ENCODE measurements around the gene SIPA1. TPM values are rescaled to one million over a fixed set of nuclear protein-coding genes. Genes with fewer than 3 reads are reported as not detected.

The SIPA1 gene
- total RNA-seq, 1 experiment from 2014 or later: 86.9 TPM

GRCh38 chr11:65607614-65608426 is 30.1 kb upstream of the SIPA1 start:
- ChIA-PET CTCF (interaction anchor here (1.1 kb wide), 1 partner anchor 14 kb away, joined by 3 read pairs; no protein-coding TSS in a partner anchor), POLR2A (interaction anchor here (0.6 kb wide), 1 partner anchor 100 kb away, joined by 11 read pairs; no protein-coding TSS in a partner anchor)
- in situ Hi-C loops (cut with HindIII; ENCODE audit: low pct_unique_long_range_greater_than_20kb, low sequenced_read_pairs) (no loop called here), intact Hi-C loops (cut with micrococcal nuclease; ENCODE audit: unreplicated experiment) (no loop called here)
- Histone ChIP-seq H3K9me3 (ENCODE audit: control insufficient read depth, insufficient read depth, low read depth, low read length) (no peaks in the 10 kb centered on the region), H3K27me3 (ENCODE audit: control insufficient read depth, insufficient read depth, low read length) (no peaks in the 10 kb centered on the region), H3K36me3 (ENCODE audit: control insufficient read depth, insufficient read depth, low read length) (peaks cover 11% of the 10 kb centered on the region; the same call in 1 of the 2 replicates), H3K27ac (ENCODE audit: low read length) (no peak overlapping the region), H3K4me1 (ENCODE audit: control insufficient read depth, insufficient read depth, low read length) (peaks cover 28% of the 10 kb centered on the region), H3K4me3 (ENCODE audit: low read depth in 2 of 2, low read length in 2 of 2) (no peak overlapping the region)
- no TSS peak for BruUV-seq (replicated peaks)
- no peak for DNase-seq (ENCODE audit: low read depth, low spot score)
- no peak for ATAC-seq
- TF ChIP-seq TCF7L2 (IDR thresholded peaks at IDR 0.05; ENCODE audit: low read depth, low read length): no peak
- TF ChIP-seq REST (IDR thresholded peaks at IDR 0.05; ENCODE audit: insufficient read depth in 1 of 2, low read depth in 2 of 2, low read length in 1 of 2): no peak
- TF ChIP-seq POLR2AphosphoS5 (IDR thresholded peaks at IDR 0.05; ENCODE audit: low read depth, low read length): no peak
- TF ChIP-seq CTCF (IDR thresholded peaks at IDR 0.05): no peak
- no peak for TF ChIP-seq SIN3A (IDR thresholded peaks at IDR 0.05; ENCODE audit: borderline replicate concordance, insufficient read depth, low read depth, low read length)

- TF ChIP-seq CTCF (IDR thresholded peaks at IDR 0.05): no peak
- no peak for TF ChIP-seq SIN3A (IDR thresholded peaks at IDR 0.05; ENCODE audit: borderline replicate concordance, insufficient read depth, low read depth, low read length)
- no peak for TF ChIP-seq REST (IDR thresholded peaks at IDR 0.05; ENCODE audit: insufficient read depth in 1 of 2, low read depth in 2 of 2, low read length in 1 of 2)
- no peak for TF ChIP-seq POLR2AphosphoS5 (IDR thresholded peaks at IDR 0.05; ENCODE audit: low read depth, low read length)
- no peak for TF ChIP-seq TCF7L2 (IDR thresholded peaks at IDR 0.05; ENCODE audit: low read depth, low read length)
- no peak overlapping the region for H3K27ac ChIP-seq (ENCODE audit: low read length)
Observed at GRCh38 chr11:65609229-65609628, 28.7 kb upstream of the SIPA1 start.

More at GRCh38 chr11:65609229-65609628, 28.7 kb upstream of the SIPA1 start:
- Histone ChIP-seq H3K27me3 (ENCODE audit: control insufficient read depth, insufficient read depth, low read length) (no peaks in the 10 kb centered on the region), H3K36me3 (ENCODE audit: control insufficient read depth, insufficient read depth, low read length) (peaks cover 10% of the 10 kb centered on the region; the same call in 1 of the 2 replicates), H3K4me3 (ENCODE audit: low read depth in 2 of 2, low read length in 2 of 2) (no peak overlapping the region), H3K9me3 (ENCODE audit: control insufficient read depth, insufficient read depth, low read depth, low read length) (no peaks in the 10 kb centered on the region), H3K4me1 (ENCODE audit: control insufficient read depth, insufficient read depth, low read length) (peaks cover 33% of the 10 kb centered on the region)
- in situ Hi-C loops (cut with HindIII; ENCODE audit: low pct_unique_long_range_greater_than_20kb, low sequenced_read_pairs) (no loop called here), intact Hi-C loops (cut with micrococcal nuclease; ENCODE audit: unreplicated experiment) (no loop called here)
- DNase-seq (ENCODE audit: low read depth, low spot score) (no peak), ATAC-seq (no peak)
- ChIA-PET CTCF (no interaction called here), POLR2A (no interaction called here)
- BruUV-seq (replicated peaks): no TSS peak

Data from Panc1 (cell line).